Measurements from ENCODE around the gene TRIAP1.

DNA sequence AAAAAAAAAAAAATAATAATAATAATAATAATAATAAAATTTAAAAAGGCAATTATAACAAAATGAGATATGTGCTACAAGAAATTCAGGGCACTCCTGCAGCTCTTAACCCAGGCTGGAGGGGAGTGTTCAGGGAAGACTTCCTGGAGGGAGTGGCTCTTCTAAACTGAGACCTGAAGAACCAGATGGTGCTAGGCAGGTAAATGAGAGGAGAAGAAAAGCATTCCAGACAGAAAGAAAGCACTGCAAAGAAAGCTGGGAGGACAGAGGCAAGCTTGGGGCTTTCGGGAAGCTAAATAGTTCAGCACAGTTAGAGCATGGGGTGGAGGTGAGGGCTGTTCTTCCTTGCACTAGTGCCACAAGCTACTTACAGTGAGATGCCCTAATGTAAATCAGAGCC lies 33.3 kb upstream of the TRIAP1 start:
- TF ChIP-seq, protein P1, sequence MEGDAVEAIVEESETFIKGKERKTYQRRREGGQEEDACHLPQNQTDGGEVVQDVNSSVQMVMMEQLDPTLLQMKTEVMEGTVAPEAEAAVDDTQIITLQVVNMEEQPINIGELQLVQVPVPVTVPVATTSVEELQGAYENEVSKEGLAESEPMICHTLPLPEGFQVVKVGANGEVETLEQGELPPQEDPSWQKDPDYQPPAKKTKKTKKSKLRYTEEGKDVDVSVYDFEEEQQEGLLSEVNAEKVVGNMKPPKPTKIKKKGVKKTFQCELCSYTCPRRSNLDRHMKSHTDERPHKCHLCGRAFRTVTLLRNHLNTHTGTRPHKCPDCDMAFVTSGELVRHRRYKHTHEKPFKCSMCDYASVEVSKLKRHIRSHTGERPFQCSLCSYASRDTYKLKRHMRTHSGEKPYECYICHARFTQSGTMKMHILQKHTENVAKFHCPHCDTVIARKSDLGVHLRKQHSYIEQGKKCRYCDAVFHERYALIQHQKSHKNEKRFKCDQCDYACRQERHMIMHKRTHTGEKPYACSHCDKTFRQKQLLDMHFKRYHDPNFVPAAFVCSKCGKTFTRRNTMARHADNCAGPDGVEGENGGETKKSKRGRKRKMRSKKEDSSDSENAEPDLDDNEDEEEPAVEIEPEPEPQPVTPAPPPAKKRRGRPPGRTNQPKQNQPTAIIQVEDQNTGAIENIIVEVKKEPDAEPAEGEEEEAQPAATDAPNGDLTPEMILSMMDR (IDR thresholded peaks at IDR 0.05; ENCODE audit: low read length) = no peak
- TF ChIP-seq EZH2 (IDR thresholded peaks at IDR 0.05; ENCODE audit: borderline replicate concordance, low read length) = no peak

All from OCI-LY1 (cell line).